GM23248 (cell line): Measurements from ENCODE around the gene ZNF488. TPM values are rescaled to one million over a fixed set of nuclear protein-coding genes. Genes with fewer than 3 reads are reported as not detected.
A peak's percentile ranks its signal among the peaks of the same experiment; 100 is the strongest.

Experiments
- DNase-seq: peaks from one replicate; pipeline ENCODE4 v3.0.0-alpha.2; 2015
- H2AFZ ChIP-seq: fragments of 200-600 bp; sonication (generic); 2 replicates; pipeline ENCODE4 v1.6.1; 2016; ENCODE audit warnings: antibody characterized with exemption
- H3F3A ChIP-seq: fragments of 200-600 bp; sonication (generic); 2 replicates; pipeline ENCODE4 v1.6.1; 2016; ENCODE audit warnings: mild to moderate bottlenecking, antibody characterized with exemption, mixed run types; ENCODE audit not compliant: insufficient read depth
- H3K27ac ChIP-seq: fragments of 200-600 bp; sonication (generic); 2 replicates; pipeline ENCODE4 v1.5.1; 2016; ENCODE audit warnings: mild to moderate bottlenecking
- H3K27me3 ChIP-seq: fragments of 200-600 bp; sonication (generic); replicated peaks from 2 replicates; pipeline ENCODE4 v1.6.1; 2016; ENCODE audit warnings: mild to moderate bottlenecking; ENCODE audit not compliant: insufficient read depth
- H3K36me3 ChIP-seq: fragments of 200-600 bp; sonication (generic); 2 replicates; pipeline ENCODE4 v1.6.1; 2016; ENCODE audit warnings: low read depth, mild to moderate bottlenecking
- H3K4me1 ChIP-seq: fragments of 200-600 bp; sonication (generic); 2 replicates; pipeline ENCODE4 v1.6.1; 2016; ENCODE audit warnings: mild to moderate bottlenecking; ENCODE audit not compliant: insufficient read depth
- H3K4me2 ChIP-seq: fragments of 200-600 bp; sonication (generic); one replicate; pipeline ENCODE4 v1.6.1; 2016; ENCODE audit warnings: mild to moderate bottlenecking; ENCODE audit not compliant: unreplicated experiment
- H3K4me3 ChIP-seq: fragments of 200-600 bp; sonication (generic); 2 replicates; pipeline ENCODE4 v1.5.1; 2016; ENCODE audit warnings: mild to moderate bottlenecking
- H3K79me2 ChIP-seq: fragments of 200-600 bp; sonication (generic); 2 replicates; pipeline ENCODE4 v1.6.1; 2016; ENCODE audit warnings: mild to moderate bottlenecking; ENCODE audit not compliant: insufficient read depth
- H3K9ac ChIP-seq: fragments of 200-600 bp; sonication (generic); 2 replicates; pipeline ENCODE4 v1.6.1; 2016; ENCODE audit warnings: mild to moderate bottlenecking
- H3K9me2 ChIP-seq: fragments of 200-600 bp; sonication (generic); 2 replicates; pipeline ENCODE4 v1.6.1; 2016; ENCODE audit warnings: mixed run types, mild to moderate bottlenecking, moderate library complexity; ENCODE audit not compliant: insufficient read depth
- H3K9me3 ChIP-seq: fragments of 200-600 bp; sonication (generic); one replicate; pipeline ENCODE4 v1.6.1; 2017; ENCODE audit warnings: low read depth
- H4K20me1 ChIP-seq: fragments of 200-600 bp; sonication (generic); 2 replicates; pipeline ENCODE4 v1.6.0; 2016; ENCODE audit not compliant: insufficient read depth
- EZH2 ChIP-seq: fragments of 200-600 bp; sonication (generic); IDR thresholded peaks from 2 replicates; pipeline ENCODE4 v1.6.1; 2018; ENCODE audit warnings: antibody characterized with exemption, mild to moderate bottlenecking; ENCODE audit not compliant: insufficient read depth, poor library complexity, severe bottlenecking
- EZH2phosphoT487 ChIP-seq: fragments of 200-600 bp; sonication (generic); IDR thresholded peaks from 2 replicates; pipeline ENCODE4 v1.6.1; 2018; ENCODE audit warnings: antibody characterized with exemption, moderate library complexity, mild to moderate bottlenecking, low read depth; ENCODE audit not compliant: insufficient read depth
- WGBS, 2 experiments: methylation state at CpG; one replicate each; pipeline ENCODE4 v1.1.6; 2015 to 2017; ENCODE audit warnings: low lambda C conversion rate in 2 of 2, low coverage in 1 of 2; ENCODE audit errors: missing lambda C conversion rate in 2 of 2; 5-methylcytosine and 5-hydroxymethylcytosine counted together
- in situ Hi-C: fragments of 300-500 bp; cut with MboI; formaldehyde crosslinking; loops from 2 replicates; pipeline ENCODE4 v1.15.0; 2020
- polyA plus RNA-seq: library from polyadenylated mRNA; unstranded; fragments of >200 nt; fragmentation: Nextera tagmentation; extraction: Ambion mirVana; gene quantifications from 2 replicates; pipeline ENCODE4 v1.2.1, GENCODE V29; 2016
- total RNA-seq: library from RNA; depleted of rRNA; stranded (reverse); fragments of >200 nt; shearing (Covaris generic); gene quantifications from 2 replicates; pipeline ENCODE4 v1.2.3, GENCODE V29; 2014

Gene ZNF488
- total and polyA plus RNA-seq, 2 experiments from 2014 or later: 0.11 TPM; not detected in 1

DNA sequence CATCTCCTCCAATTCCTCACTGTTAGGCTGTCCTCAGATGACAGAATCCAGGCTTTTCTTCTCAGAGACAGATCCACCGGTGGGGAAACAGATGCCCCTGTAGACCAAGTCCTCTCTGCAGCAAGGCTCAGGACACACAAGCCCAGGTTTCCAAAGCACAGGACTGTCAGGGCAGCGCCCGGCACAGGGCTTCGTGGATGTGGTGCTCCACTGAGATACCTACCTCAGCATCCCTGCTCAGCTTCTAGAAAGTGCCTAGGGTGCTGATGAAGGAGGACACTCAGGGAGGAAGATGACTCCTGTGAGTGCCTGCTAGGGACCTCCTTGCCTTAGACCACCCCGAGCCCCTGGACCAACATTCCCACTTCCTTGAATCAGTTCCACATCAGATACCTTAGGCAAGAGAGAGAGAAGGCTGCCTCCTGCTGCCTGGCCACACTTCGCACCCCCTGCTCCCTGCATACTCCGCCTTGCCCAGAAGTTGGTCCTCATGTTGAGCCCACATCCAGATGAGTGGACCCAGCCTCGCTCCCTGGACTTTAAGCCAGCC lies 44.8 kb downstream of the ZNF488 start:
- Histone ChIP-seq H3K4me2 (no peak overlapping the region), H3K36me3 (no peaks in the 10 kb centered on the region), H3K9ac (no peak overlapping the region), H3K79me2 (no peaks in the 10 kb centered on the region), H2AFZ (no peak overlapping the region), H3K9me3 (no peaks in the 10 kb centered on the region), H3K27ac (no peak overlapping the region), H3K27me3 (peaks cover 58% of the 10 kb centered on the region), H3K4me3 (no peak overlapping the region), H3K4me1 (no peaks in the 10 kb centered on the region), H4K20me1 (no peaks in the 10 kb centered on the region), H3F3A (no peaks in the 10 kb centered on the region), H3K9me2 (no peaks in the 10 kb centered on the region)
- in situ Hi-C loops: no loop called here
- no peak for DNase-seq
- TF ChIP-seq EZH2: no peak
- no peak for TF ChIP-seq EZH2phosphoT487
- 67 to 76% methylated on average over 7 to 8 of the region's 8 CpGs for WGBS, 2 experiments

DNA sequence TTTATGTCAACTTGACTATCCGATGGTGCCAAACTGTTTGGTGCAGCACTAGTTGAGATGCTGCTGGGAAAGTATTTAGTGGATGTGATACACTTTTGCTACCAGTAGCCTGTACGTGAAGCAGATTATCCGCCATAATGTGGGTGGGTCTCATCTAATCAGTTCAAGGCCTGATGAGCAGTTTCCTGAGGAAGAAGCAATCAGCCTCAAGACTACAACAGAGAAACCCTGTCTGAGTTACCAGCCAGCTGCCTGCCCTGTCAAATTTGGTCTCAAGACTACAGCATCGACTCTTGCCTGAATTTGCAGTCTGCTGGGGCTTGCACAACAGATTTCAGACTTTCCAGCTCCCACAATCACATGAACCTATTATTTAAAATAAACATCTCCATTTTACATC lies 46.8 kb downstream of the ZNF488 start:
- no peak overlapping the region for H2AFZ ChIP-seq
- H3K27ac ChIP-seq: no peak overlapping the region
- no peaks in the 10 kb centered on the region for H3K9me2 ChIP-seq
- H3K27me3 ChIP-seq: peaks cover 53% of the 10 kb centered on the region
- H3K9ac ChIP-seq: no peak overlapping the region
- no peaks in the 10 kb centered on the region for H3K9me3 ChIP-seq
- no peaks in the 10 kb centered on the region for H3F3A ChIP-seq
- H4K20me1 ChIP-seq: no peaks in the 10 kb centered on the region
- in situ Hi-C loops: no loop called here
- TF ChIP-seq EZH2 (no peak), EZH2phosphoT487 (no peak)
- DNase-seq: no peak
- H3K4me3 ChIP-seq: no peak overlapping the region
- H3K4me2 ChIP-seq: no peak overlapping the region
- no peaks in the 10 kb centered on the region for H3K36me3 ChIP-seq
- no peaks in the 10 kb centered on the region for H3K4me1 ChIP-seq
- WGBS, 2 experiments: 43 to 49% methylated on average over 4 of the region's 4 CpGs
- no peaks in the 10 kb centered on the region for H3K79me2 ChIP-seq

DNA sequence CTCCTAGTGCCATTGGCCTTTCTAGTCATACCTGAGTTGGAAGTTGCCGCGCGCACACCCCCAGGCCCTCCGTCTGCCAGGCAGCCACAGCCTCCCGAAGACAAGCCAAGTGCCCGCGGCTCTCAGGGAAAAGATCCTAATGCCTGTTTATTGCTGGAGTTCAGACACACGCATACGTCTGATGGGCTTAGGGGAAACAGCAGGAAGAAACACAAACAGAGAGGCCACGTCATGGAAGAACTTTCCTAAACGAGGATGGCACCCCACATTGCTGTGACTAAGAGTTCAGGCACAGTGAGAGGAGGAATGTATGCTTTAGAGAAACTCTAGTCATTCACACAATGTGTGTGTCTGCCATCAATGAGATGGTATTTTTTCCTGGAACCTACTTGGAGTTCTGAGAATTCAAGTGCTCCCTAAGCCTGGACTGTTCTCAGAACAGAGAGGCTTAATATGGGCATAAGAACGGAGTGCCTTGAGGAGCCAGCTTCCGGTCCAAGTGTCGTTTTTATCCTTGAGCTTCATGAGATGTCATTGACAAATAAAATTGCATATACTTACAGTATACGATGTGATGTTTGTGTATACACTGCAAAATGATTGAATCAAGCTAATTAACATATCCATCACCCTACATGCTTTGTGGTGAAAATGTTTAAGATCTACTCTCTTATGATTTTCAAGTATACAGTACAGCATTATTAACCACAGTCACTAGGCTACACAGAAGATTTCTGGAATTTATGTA lies 47.5 kb downstream of the ZNF488 start:
- no peaks in the 10 kb centered on the region for H3K4me1 ChIP-seq
- H2AFZ ChIP-seq: no peak overlapping the region
- H3K4me2 ChIP-seq: no peak overlapping the region
- H3K9me2 ChIP-seq: no peaks in the 10 kb centered on the region
- no peak overlapping the region for H3K9ac ChIP-seq
- H3K36me3 ChIP-seq: no peaks in the 10 kb centered on the region
- H3K79me2 ChIP-seq: no peaks in the 10 kb centered on the region
- no peak for TF ChIP-seq EZH2phosphoT487
- TF ChIP-seq EZH2: no peak
- no peaks in the 10 kb centered on the region for H4K20me1 ChIP-seq
- 64 to 66% methylated on average over 15 of the region's 15 CpGs for WGBS, 2 experiments
- H3K27me3 ChIP-seq: peaks cover 46% of the 10 kb centered on the region
- no peak overlapping the region for H3K27ac ChIP-seq
- in situ Hi-C loops: no loop called here
- no peak overlapping the region for H3K4me3 ChIP-seq
- DNase-seq: peak; percentile 40
- H3F3A ChIP-seq: no peaks in the 10 kb centered on the region
- H3K9me3 ChIP-seq: no peaks in the 10 kb centered on the region

DNA sequence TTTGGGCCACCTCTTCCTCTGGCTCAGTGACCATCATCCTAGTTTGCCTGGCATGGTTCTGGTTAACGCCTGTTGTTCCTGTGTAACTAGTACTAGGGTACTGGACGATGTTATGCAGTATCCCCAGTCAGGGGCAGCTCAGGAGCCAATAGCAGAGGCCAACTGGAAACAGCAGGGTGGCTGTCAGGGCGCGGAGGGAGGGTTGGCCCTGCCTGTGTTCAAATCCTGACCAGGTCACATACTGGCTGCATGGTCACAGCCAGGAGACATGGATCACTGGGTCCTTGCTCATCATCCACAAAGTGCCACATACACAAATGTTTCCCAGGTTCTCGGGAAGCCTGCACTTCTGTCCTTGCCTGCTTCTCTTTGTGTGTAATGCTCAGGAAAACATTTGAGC lies 48.2 kb downstream of the ZNF488 start:
- peaks cover 46% of the 10 kb centered on the region for H3K27me3 ChIP-seq
- H3F3A ChIP-seq: no peaks in the 10 kb centered on the region
- H3K79me2 ChIP-seq: no peaks in the 10 kb centered on the region
- no peak for TF ChIP-seq EZH2phosphoT487
- no peak for TF ChIP-seq EZH2
- no peaks in the 10 kb centered on the region for H3K9me2 ChIP-seq
- no peak overlapping the region for H3K4me3 ChIP-seq
- no peaks in the 10 kb centered on the region for H3K4me1 ChIP-seq
- H2AFZ ChIP-seq: no peak overlapping the region
- no peaks in the 10 kb centered on the region for H3K36me3 ChIP-seq
- 20 to 23% methylated on average over 5 of the region's 5 CpGs for WGBS, 2 experiments
- H3K9ac ChIP-seq: no peak overlapping the region
- no peaks in the 10 kb centered on the region for H4K20me1 ChIP-seq
- H3K4me2 ChIP-seq: no peak overlapping the region
- DNase-seq: no peak
- H3K27ac ChIP-seq: no peak overlapping the region
- in situ Hi-C loops: no loop called here
- H3K9me3 ChIP-seq: no peaks in the 10 kb centered on the region
